Astrocyte (in vitro differentiated cells and primary cell): ENCODE data around the gene CYP2B6.

Source experiments
- CTCF ChIP-seq: IDR thresholded peaks from 2 replicates; pipeline ENCODE4 v1.5.1; 2011; ENCODE audit warnings: low read depth, mild to moderate bottlenecking, inconsistent platforms, low read length, moderate library complexity; ENCODE audit not compliant: insufficient read depth
- EZH2 ChIP-seq: IDR thresholded peaks from 2 replicates; pipeline ENCODE4 v1.6.1; 2012; ENCODE audit warnings: mild to moderate bottlenecking, low read length, inconsistent platforms; ENCODE audit not compliant: insufficient read depth

- no peak for TF ChIP-seq CTCF
- no peak for TF ChIP-seq EZH2
These were observed 4.3 kb downstream of the CYP2B6 start for GRCh38 chr19:40995355-40995754.
